ENCODE measurements around the gene PUS1. TPM values are rescaled to one million over a fixed set of nuclear protein-coding genes. Genes with fewer than 3 reads are reported as not detected.
"Not testable (repeated sequence)": the region's sequence is repeated elsewhere in the genome, so short reads cannot be mapped to it uniquely, and the experiment has no call there.

Gene PUS1
- total and polyA plus RNA-seq, 2 of the 4 experiments (the other 2 are of a cell fraction) = 14.0 to 36.7 TPM

- H3K36me3 ChIP-seq (ENCODE audit: control insufficient read depth, insufficient read depth, low read length); H3K14ac ChIP-seq (replicated peaks; ENCODE audit: low read depth, low read length); H3K9me3 ChIP-seq (ENCODE audit: control insufficient read depth, insufficient read depth, low read length); H3K9ac ChIP-seq (ENCODE audit: low read depth, low read length); H2BK15ac ChIP-seq (ENCODE audit: low read depth, low read length); H3K9me1 ChIP-seq (ENCODE audit: insufficient read depth, low read length); DNase-seq; H2BK20ac ChIP-seq (ENCODE audit: low read depth, low read length); H4K20me1 ChIP-seq (ENCODE audit: insufficient read depth, low read length); intact Hi-C loops (cut with micrococcal nuclease); H2AFZ ChIP-seq (replicated peaks; ENCODE audit: low read length, poor library complexity); H3K18ac ChIP-seq (ENCODE audit: low read depth, low read length); H3K4me3 ChIP-seq (ENCODE audit: insufficient read depth, low read depth, low read length); in situ Hi-C loops (cut with MboI; ENCODE audit: low sequenced_read_pairs); H2BK5ac ChIP-seq (ENCODE audit: low read depth, low read length, poor library complexity, severe bottlenecking); H4K5ac ChIP-seq (ENCODE audit: low read depth, low read length); CTCF ChIA-PET; H3K23ac ChIP-seq (ENCODE audit: low read depth, low read length); POLR2A ChIA-PET (ENCODE audit: unreplicated experiment); ATAC-seq (ENCODE audit: low read depth); H2BK120ac ChIP-seq (ENCODE audit: low read depth, low read length); H4K91ac ChIP-seq (ENCODE audit: insufficient read depth, low read depth, low read length); H3K79me1 ChIP-seq (ENCODE audit: low read depth in 1 of 2, low read length in 2 of 2); BruUV-seq (replicated peaks); H3K56ac ChIP-seq (ENCODE audit: extremely low read depth, insufficient read depth, low read length); H2AK5ac ChIP-seq (ENCODE audit: low read depth, low read length); H3K27ac ChIP-seq (ENCODE audit: insufficient read depth, low read length); H3K4me1 ChIP-seq (ENCODE audit: control insufficient read depth, insufficient read depth, low read length); H4K8ac ChIP-seq (ENCODE audit: low read depth in 2 of 2, low read length in 2 of 2); H3K4me2 ChIP-seq (ENCODE audit: low read depth, low read length); H2AK9ac ChIP-seq (replicated peaks; ENCODE audit: low read depth, low read length, poor library complexity); H3K4ac ChIP-seq (ENCODE audit: low read depth, low read length); dilution Hi-C loops (cut with HindIII; ENCODE audit: low sequenced_read_pairs, unreplicated experiment): not testable (repeated sequence)
- no CpG with 5 or more reads among the region's 8 CpGs for WGBS, 2 experiments (ENCODE audit: extremely low coverage in 2 of 2, insufficient read length in 1 of 2)
- H3K27me3 ChIP-seq (ENCODE audit: control insufficient read depth, insufficient read depth, low read length) = peaks cover 23% of the 10 kb centered on the region
These were observed 44.0 kb upstream of the PUS1 start for GRCh38 chr12:131885076-131885475.

Measured in IMR-90 (cell line).